ENCODE data around the gene ELL. TPM values are rescaled to one million over a fixed set of nuclear protein-coding genes. Genes with fewer than 3 reads are reported as not detected.

ELL gene
- total and polyA plus RNA-seq, 2 donors (not counting 3 experiments of a cell fraction or from before 2014, with no cell fraction given), result 9.9 to 18.2 TPM

GRCh38 chr19:18425515-18426415 is 96.1 kb downstream of the ELL start:
- H3K79me2 ChIP-seq (ENCODE audit: control insufficient read depth, insufficient read depth, low read length), result peaks cover 60% of the 10 kb centered on the region
- peaks cover 12% of the 10 kb centered on the region for H3K4me1 ChIP-seq (ENCODE audit: control insufficient read depth, extremely low read depth, insufficient read depth, low read length)
- FAIRE-seq (no peak), DNase-seq (ENCODE audit: low read depth, low spot score) (no peak)
- peaks cover 0 to 2% of the 10 kb centered on the region in 2 experiments for H3K36me3 ChIP-seq (ENCODE audit: control insufficient read depth in 2 of 2, extremely low read depth in 1 of 2, insufficient read depth in 2 of 2, low read length in 2 of 2)
- no peaks in the 10 kb centered on the region for H3K9me1 ChIP-seq (replicated peaks; ENCODE audit: control insufficient read depth, extremely low read depth, insufficient read depth, low read length)
- H3K4me2 ChIP-seq (ENCODE audit: insufficient read depth, low read length), result no peak overlapping the region
- dilution Hi-C loops (cut with MboI; ENCODE audit: extremely low pct_ligation_motif_present, low sequenced_read_pairs) (no loop called here), intact Hi-C loops (cut with micrococcal nuclease) (no loop called here)
- no peaks in the 10 kb centered on the region for H3K27me3 ChIP-seq (ENCODE audit: control insufficient read depth in 2 of 2, insufficient read depth in 2 of 2, low read length in 2 of 2)
- ChIA-PET CTCF (interaction anchor here (0.5 to 1.5 kb wide), 4 partner anchors 10 to 357 kb away, joined by 3 to 4 read pairs (median 3); no protein-coding TSS in a partner anchor), POLR2A (no interaction called here)
- no peaks in the 10 kb centered on the region for H4K20me1 ChIP-seq (replicated peaks; ENCODE audit: control insufficient read depth, extremely low read depth, insufficient read depth, low read length)
- no peak overlapping the region for H3K27ac ChIP-seq (ENCODE audit: insufficient read depth, low read depth, low read length)
- no peak overlapping the region for H3K4me3 ChIP-seq (replicated peaks in 1 of 3; ENCODE audit: insufficient read depth in 1 of 3, low read depth in 1 of 3, low read length in 3 of 3)
- no peak overlapping the region for H2AFZ ChIP-seq (ENCODE audit: low read depth, low read length)
- no peak overlapping the region for H3K9ac ChIP-seq (replicated peaks; ENCODE audit: extremely low read depth, insufficient read depth, low read length)
- TF ChIP-seq GATA2 (IDR thresholded peaks at IDR 0.05; ENCODE audit: insufficient read depth, insufficient read length, low read depth, low read length) (no peak), CTCF (IDR thresholded peaks at IDR 0.05; ENCODE audit: extremely low read depth in 1 of 2, insufficient read depth in 1 of 2, low read depth in 1 of 2, low read length in 2 of 2) (no peak), MYC (IDR thresholded peaks at IDR 0.05; ENCODE audit: low read depth, low read length) (no peak), POLR2AphosphoS5 (IDR thresholded peaks at IDR 0.05; ENCODE audit: insufficient read depth, low read depth, low read length) (no peak), POLR2A (IDR thresholded peaks at IDR 0.05; ENCODE audit: low read depth, low read length) (no peak), JUN (IDR thresholded peaks at IDR 0.05; ENCODE audit: borderline replicate concordance, insufficient read depth, insufficient read length, low read depth) (no peak), FOS (IDR thresholded peaks at IDR 0.05; ENCODE audit: borderline replicate concordance, insufficient read depth, low read length) (no peak), EZH2 (IDR thresholded peaks at IDR 0.05; ENCODE audit: borderline replicate concordance, low read depth, low read length, severe bottlenecking) (no peak), MAX (IDR thresholded peaks at IDR 0.05; ENCODE audit: insufficient read depth, insufficient read length) (no peak)
- no TSS peak for BruUV-seq (replicated peaks)
- H3K9me3 ChIP-seq (replicated peaks; ENCODE audit: control insufficient read depth, insufficient read depth, low read length), result no peaks in the 10 kb centered on the region
